Panc1 (cell line): Measurements from ENCODE around the gene EGFR. TPM values are rescaled to one million over a fixed set of nuclear protein-coding genes. Genes with fewer than 3 reads are reported as not detected.

Experiments
- ATAC-seq: fragments of 200-7000 bp; cut with Tn5 transposase; 2 replicates; pipeline ENCODE4 v1.9.1; 2020; ENCODE audit warnings: mild to moderate bottlenecking, moderate library complexity
- BruUV-seq: library from RNA; stranded (reverse); fragments of 400-500 nt; replicated peaks from 2 replicates; lab custom pipeline; 2021; lab: Mats Ljungman, UMichigan
- CTCF ChIA-PET: fragments of 300-600 bp; sonication (Branson Sonifier 250); formaldehyde crosslinking; loops from one replicate; lab custom pipeline; 2022; ENCODE audit warnings: antibody characterized with exemption; lab: Charles Lee
- POLR2A ChIA-PET: fragments of 300-600 bp; sonication (Branson Sonifier 250); formaldehyde crosslinking; loops from one replicate; lab custom pipeline; 2022; ENCODE audit warnings: antibody characterized with exemption; lab: Charles Lee
- DNase-seq: peaks from one replicate; pipeline ENCODE4 v3.0.0-alpha.2; 2010; ENCODE audit warnings: low read depth, low spot score
- H3K27ac ChIP-seq: 2 replicates; pipeline ENCODE4 v1.5.1; 2011; ENCODE audit warnings: mild to moderate bottlenecking, low read length, inconsistent platforms
- H3K27me3 ChIP-seq: fragments of 200-500 bp; sonication (Bioruptor generic); 2 replicates; pipeline ENCODE4 v1.6.0; 2014; ENCODE audit warnings: low read length, inconsistent platforms; ENCODE audit not compliant: control insufficient read depth, insufficient read depth
- H3K36me3 ChIP-seq: fragments of 200-500 bp; sonication (Bioruptor generic); 2 replicates; pipeline ENCODE4 v1.5.1; 2014; ENCODE audit warnings: inconsistent platforms, mild to moderate bottlenecking, low read length, moderate library complexity; ENCODE audit not compliant: control insufficient read depth, insufficient read depth
- H3K4me1 ChIP-seq: 2 replicates; pipeline ENCODE4 v1.5.1; 2011; ENCODE audit warnings: inconsistent platforms, mild to moderate bottlenecking, low read length, moderate library complexity; ENCODE audit not compliant: control insufficient read depth, insufficient read depth
- H3K4me3 ChIP-seq, 2 experiments: 2 replicates each; pipeline ENCODE4 v1.5.1; 2011 to 2012; ENCODE audit warnings: low read depth in 2 of 2, low read length in 2 of 2, mild to moderate bottlenecking in 2 of 2, inconsistent platforms in 1 of 2, moderate library complexity in 1 of 2
- H3K9me3 ChIP-seq: fragments of 200-500 bp; sonication (Bioruptor generic); 2 replicates; pipeline ENCODE4 v1.5.1; 2014; ENCODE audit warnings: low read depth, mild to moderate bottlenecking, inconsistent platforms, low read length, moderate library complexity; ENCODE audit not compliant: control insufficient read depth, insufficient read depth
- CTCF ChIP-seq: fragments of 450-650 bp; IDR thresholded peaks from 2 replicates; pipeline ENCODE4 v1.5.1; 2017; ENCODE audit warnings: mild to moderate bottlenecking
- POLR2AphosphoS5 ChIP-seq: IDR thresholded peaks from 2 replicates; pipeline ENCODE4 v1.6.1; 2012; ENCODE audit warnings: mild to moderate bottlenecking, low read depth, low read length, moderate library complexity
- REST ChIP-seq, 2 experiments: IDR thresholded peaks; 2 replicates each; pipeline ENCODE4 v1.6.1; 2011 to 2012; ENCODE audit warnings: low read depth in 2 of 2, control low read depth in 1 of 2, low read length in 1 of 2, mild to moderate bottlenecking in 1 of 2, moderate library complexity in 1 of 2; ENCODE audit not compliant: insufficient read depth in 1 of 2
- SIN3A ChIP-seq: IDR thresholded peaks from 2 replicates; pipeline ENCODE4 v1.6.1; 2012; ENCODE audit warnings: low read depth, mild to moderate bottlenecking, low read length, moderate library complexity, borderline replicate concordance; ENCODE audit not compliant: insufficient read depth
- TCF7L2 ChIP-seq: IDR thresholded peaks from 2 replicates; pipeline ENCODE4 v1.6.1; 2011; ENCODE audit warnings: mild to moderate bottlenecking, low read depth, low read length, inconsistent platforms
- in situ Hi-C: cut with HindIII; loops from 2 replicates; pipeline ENCODE4 v1.10.0; 2016; ENCODE audit warnings: low sequenced_read_pairs, low pct_unique_long_range_greater_than_20kb
- intact Hi-C: fragments of 100-400 bp; cut with micrococcal nuclease; formaldehyde crosslinking; loops from one replicate; pipeline ENCODE4 v1.10.0; 2022; ENCODE audit not compliant: unreplicated experiment
- total RNA-seq: library from RNA; stranded (reverse); gene quantifications from one replicate; pipeline ENCODE4 v1.2.1, GENCODE V29; 2021; ENCODE audit not compliant: unreplicated experiment

The EGFR gene
- total RNA-seq, 1 experiment from 2014 or later = 156 TPM

- DNase-seq (no peak), ATAC-seq (no peak)
- TF ChIP-seq TCF7L2 = no peak
- no peak for TF ChIP-seq SIN3A
- TF ChIP-seq CTCF = no peak
- TF ChIP-seq POLR2AphosphoS5 = no peak
- no peak for TF ChIP-seq REST (IDR thresholded peaks at IDR 0.05; ENCODE audit: insufficient read depth in 1 of 2, low read depth in 2 of 2, low read length in 1 of 2)
- H3K9me3 ChIP-seq = no peaks in the 10 kb centered on the region
- BruUV-seq = no TSS peak
- no peaks in the 10 kb centered on the region for H3K27me3 ChIP-seq
- H3K4me3 ChIP-seq = no peak overlapping the region
- peaks cover 80% of the 10 kb centered on the region for H3K4me1 ChIP-seq
- H3K27ac ChIP-seq = peak overlapping the region; percentile 85; the same call in 1 of the 2 replicates
- ChIA-PET CTCF (no interaction called here), POLR2A (no interaction called here)
- in situ Hi-C loops = no loop called here
- H3K36me3 ChIP-seq = no peaks in the 10 kb centered on the region
- intact Hi-C loops = no loop called here
These were observed 69.8 kb downstream of the EGFR start for GRCh38 chr7:55088620-55089019.

- H3K27ac ChIP-seq = peak overlapping the region; percentile 41; the same call in 1 of the 2 replicates
- no peaks in the 10 kb centered on the region for H3K36me3 ChIP-seq
- no peak for ATAC-seq
- in situ Hi-C loops (no loop called here), intact Hi-C loops (no loop called here)
- DNase-seq = no peak
- ChIA-PET POLR2A (interaction anchor here (0.6 to 0.7 kb wide), 2 partner anchors 10 to 15 kb away, joined by 3 to 9 read pairs; no protein-coding TSS in a partner anchor), CTCF (no interaction called here)
- no TSS peak for BruUV-seq
- H3K9me3 ChIP-seq = no peaks in the 10 kb centered on the region
- H3K4me1 ChIP-seq = peaks cover 81% of the 10 kb centered on the region
- TF ChIP-seq TCF7L2 (no peak), REST (IDR thresholded peaks at IDR 0.05; ENCODE audit: insufficient read depth in 1 of 2, low read depth in 2 of 2, low read length in 1 of 2) (no peak), POLR2AphosphoS5 (no peak), SIN3A (no peak), CTCF (no peak)
- no peaks in the 10 kb centered on the region for H3K27me3 ChIP-seq
- no peak overlapping the region for H3K4me3 ChIP-seq
These were observed 73.6 kb downstream of the EGFR start for GRCh38 chr7:55092186-55092974.
